CD4-positive, alpha-beta T cell treated with Interleukin-6 at 100 ng/mL for 8 hours (primary cell): Measurements from ENCODE around the gene ZNF462.
"Not testable (repeated sequence)": the region's sequence is repeated elsewhere in the genome, so short reads cannot be mapped to it uniquely, and the experiment has no call there.

Source experiments
- DNase-seq: peaks from one replicate; pipeline ENCODE4 v3.0.0-alpha.2; 2020; ENCODE audit warnings: mixed read lengths, low spot score

The ZNF462 gene

GRCh38 chr9:106862821-106863720 is at the start of gene ZNF462:
Gene ZNF462, plus strand, starts transcription at chr9:106863166. Its CDS starts 60,218 bp downstream, at chr9:106923384.
- no peak for DNase-seq

- no peak for DNase-seq
Measured at GRCh38 chr9:106816524-106816923, 46.4 kb upstream of the ZNF462 start.

- no peak for DNase-seq
Measured at GRCh38 chr9:106818034-106818433, 44.9 kb upstream of the ZNF462 start.

GRCh38 chr9:106820866-106821265 is 42.1 kb upstream of the ZNF462 start:
- no peak for DNase-seq

- no peak for DNase-seq
Measured at GRCh38 chr9:106828070-106828469, 34.9 kb upstream of the ZNF462 start.

- DNase-seq = no peak
Measured at GRCh38 chr9:106828965-106829364, 34.0 kb upstream of the ZNF462 start.

- no peak for DNase-seq
Measured at GRCh38 chr9:106829666-106830408, 33.1 kb upstream of the ZNF462 start.

GRCh38 chr9:106830527-106831150 is 32.3 kb upstream of the ZNF462 start:
- no peak for DNase-seq

GRCh38 chr9:106834888-106835287 is 28.1 kb upstream of the ZNF462 start:
- DNase-seq = no peak

- no peak for DNase-seq
Measured at GRCh38 chr9:106835840-106836239, 27.1 kb upstream of the ZNF462 start.

GRCh38 chr9:106843371-106843770 is 19.6 kb upstream of the ZNF462 start:
- DNase-seq = no peak

GRCh38 chr9:106846307-106846706 is 16.7 kb upstream of the ZNF462 start:
- DNase-seq = no peak

GRCh38 chr9:106846857-106847256 is 16.1 kb upstream of the ZNF462 start:
- DNase-seq = no peak

- not testable (repeated sequence) for DNase-seq
Measured at GRCh38 chr9:106851640-106852039, 11.3 kb upstream of the ZNF462 start.

- no peak for DNase-seq
Measured at GRCh38 chr9:106857811-106858470, 5.0 kb upstream of the ZNF462 start.

GRCh38 chr9:106859957-106860720 is 2.8 kb upstream of the ZNF462 start:
- no peak for DNase-seq

GRCh38 chr9:106860721-106861639 is 2.0 kb upstream of the ZNF462 start:
- no peak for DNase-seq

- DNase-seq = no peak
Measured at GRCh38 chr9:106861640-106862109, 1.3 kb upstream of the ZNF462 start.

GRCh38 chr9:106862110-106862820 is 701 bp upstream of the ZNF462 start:
- no peak for DNase-seq
